GM18520 (cell line): ENCODE data around the gene AHCYL2.
"Not testable (repeated sequence)": the region's sequence is repeated elsewhere in the genome, so short reads cannot be mapped to it uniquely, and the experiment has no call there.

Source experiments
- ATAC-seq: cut with Tn5 transposase; IDR thresholded peaks from one replicate; pipeline ENCODE4 v1.9.1; 2021; ENCODE audit not compliant: unreplicated experiment

AHCYL2 gene

GRCh38 chr7:129347330-129347729, 122.5 kb downstream of the AHCYL2 start:
- ATAC-seq = no peak

DNA sequence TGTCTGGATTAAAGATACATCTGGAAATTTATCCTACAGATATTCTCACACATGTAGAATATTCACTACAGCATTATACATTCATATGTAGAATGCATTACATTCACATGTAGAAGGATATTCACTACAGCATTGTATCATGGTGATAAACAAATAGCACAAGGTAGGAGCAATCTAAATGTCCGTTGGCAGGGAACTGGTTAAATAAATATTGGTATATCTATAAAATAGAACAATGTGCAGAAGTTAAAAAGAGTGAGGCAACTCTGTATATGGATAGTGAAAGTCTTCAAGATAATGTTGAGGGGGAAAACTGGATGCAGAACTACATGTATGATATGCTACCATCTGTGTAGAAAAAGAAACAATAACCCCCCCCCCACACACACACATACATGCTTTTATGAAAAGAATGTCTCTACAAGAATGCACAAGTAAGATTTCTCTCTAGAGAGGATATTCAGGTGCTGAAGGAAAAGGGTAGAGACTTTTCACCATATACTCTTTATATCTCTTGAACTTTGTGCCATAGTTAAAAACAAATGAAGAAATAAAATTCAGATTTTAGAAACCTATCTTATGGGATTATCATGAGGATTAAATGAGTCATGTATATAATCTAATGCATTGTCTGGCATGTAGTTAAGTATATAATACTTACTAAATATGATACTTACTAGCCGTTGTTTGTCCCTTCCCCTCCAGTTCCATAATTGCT, 123.4 kb downstream of the AHCYL2 start:
- no peak for ATAC-seq

DNA sequence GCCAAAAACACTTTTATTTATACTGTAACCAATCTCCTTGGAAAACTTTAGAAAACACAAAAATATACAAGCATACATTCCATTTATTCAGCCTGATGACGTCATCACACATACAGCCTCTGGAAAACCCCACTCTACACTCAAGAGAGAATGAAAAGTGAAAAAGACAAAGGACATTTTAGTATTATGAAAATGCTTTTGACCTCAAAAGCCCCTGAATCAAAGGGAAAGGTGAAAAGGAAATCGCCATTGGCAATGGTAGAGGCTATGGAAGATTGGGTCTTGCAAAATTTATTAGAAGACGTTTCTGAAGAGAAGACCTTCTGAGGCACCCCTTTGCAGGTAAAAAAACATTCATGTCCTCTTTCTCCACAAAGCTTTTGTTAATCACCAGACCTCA, 126.5 kb downstream of the AHCYL2 start:
- ATAC-seq = no peak

GRCh38 chr7:129353104-129353503, 128.3 kb downstream of the AHCYL2 start:
- not testable (repeated sequence) for ATAC-seq

- no peak for ATAC-seq
Observed at GRCh38 chr7:129354428-129355157, 129.8 kb downstream of the AHCYL2 start.

GRCh38 chr7:129356176-129356575, 131.3 kb downstream of the AHCYL2 start:
- ATAC-seq = no peak

- ATAC-seq = no peak
Observed at GRCh38 chr7:129359176-129359575, 134.3 kb downstream of the AHCYL2 start.

- ATAC-seq = no peak
Observed at GRCh38 chr7:129359638-129360037, 134.8 kb downstream of the AHCYL2 start.

DNA sequence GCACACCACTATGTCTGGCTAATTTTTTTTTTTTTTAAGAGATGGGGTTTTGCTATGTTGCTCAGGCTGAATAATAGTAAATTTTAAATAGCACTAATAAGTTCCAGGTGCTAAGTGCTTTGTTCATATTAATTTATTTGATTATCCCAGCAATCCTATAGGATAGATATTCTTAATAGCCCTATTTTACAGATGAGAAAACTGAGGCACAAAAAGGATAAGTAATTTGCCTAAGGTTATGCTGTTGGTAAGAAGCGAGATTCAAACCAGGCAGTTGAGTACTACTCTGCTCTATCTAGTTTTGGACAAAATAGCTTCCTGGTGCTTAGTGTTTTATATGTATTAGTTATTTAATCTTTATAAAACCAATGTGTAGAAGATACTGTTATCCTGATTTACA, 136.9 kb downstream of the AHCYL2 start:
- ATAC-seq = no peak

- no peak for ATAC-seq
Observed at GRCh38 chr7:129362496-129362895, 137.7 kb downstream of the AHCYL2 start.

- no peak for ATAC-seq
Observed at GRCh38 chr7:129367349-129367699, 142.5 kb downstream of the AHCYL2 start.

DNA sequence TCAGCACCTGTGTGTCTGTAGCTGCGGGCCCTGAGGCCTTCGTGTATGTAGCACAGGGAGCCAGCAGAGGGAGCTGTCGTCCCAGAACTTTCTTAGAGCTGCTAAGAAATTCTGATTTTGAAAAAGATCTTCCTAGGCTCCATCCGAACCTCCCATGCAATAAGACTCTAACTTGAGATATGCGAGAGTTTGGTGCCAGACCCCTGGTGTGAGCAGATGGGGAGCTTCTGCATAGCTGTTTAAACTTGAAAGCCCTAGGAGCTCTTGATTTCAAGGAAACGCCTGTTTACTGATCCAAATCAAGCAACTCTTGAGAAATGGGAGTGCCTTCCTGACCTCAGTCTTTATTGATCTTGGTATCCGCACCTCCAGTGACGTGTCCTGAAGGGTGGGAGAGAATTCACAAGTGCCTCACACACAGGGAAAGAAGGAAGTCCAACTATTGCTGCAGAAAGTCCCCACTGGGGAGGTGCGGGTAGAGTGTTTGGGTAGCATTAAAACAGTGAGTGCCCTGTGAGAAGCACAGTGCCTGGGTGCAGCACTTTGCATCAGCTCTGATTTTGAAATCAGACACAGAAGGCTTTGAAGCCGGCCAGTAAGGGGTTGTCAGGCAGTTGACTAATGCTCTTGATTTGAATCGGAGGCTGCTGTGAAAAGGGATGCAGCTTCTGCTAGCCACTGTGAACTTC, 143.0 kb downstream of the AHCYL2 start:
- ATAC-seq = peak; percentile 45

DNA sequence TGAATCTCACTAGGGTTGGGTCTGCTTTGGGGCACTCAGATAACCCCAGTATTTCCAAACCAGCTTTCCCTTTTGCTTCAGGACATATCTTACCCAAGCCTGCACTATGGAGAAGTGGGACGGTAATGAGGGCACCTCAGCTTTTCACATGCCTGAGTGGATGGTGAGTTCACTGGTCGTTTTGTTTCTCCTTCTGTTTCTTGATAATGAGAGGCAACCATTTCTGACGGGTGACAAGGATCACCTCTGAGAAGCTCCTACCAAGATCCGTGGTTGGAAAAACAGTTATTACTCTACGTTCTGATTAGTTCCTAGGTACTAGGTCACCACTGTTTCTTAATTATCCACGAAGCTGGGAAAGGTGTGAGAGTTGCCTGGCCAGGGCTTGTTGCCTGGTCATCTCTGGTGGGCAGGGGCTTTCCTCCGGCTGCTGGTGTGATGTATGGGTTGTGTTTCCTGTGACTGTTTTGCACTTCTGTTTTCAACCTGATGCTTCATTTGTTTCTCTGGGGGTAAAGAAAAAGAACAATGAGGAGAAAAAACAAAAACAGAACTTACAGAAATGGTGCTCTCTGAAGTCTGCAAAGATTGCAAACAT, 143.7 kb downstream of the AHCYL2 start:
- ATAC-seq = peak; percentile 52

GRCh38 chr7:129369447-129369846, 144.6 kb downstream of the AHCYL2 start:
- ATAC-seq = not testable (repeated sequence)

- ATAC-seq = no peak
Observed at GRCh38 chr7:129370812-129371211, 146.0 kb downstream of the AHCYL2 start.

GRCh38 chr7:129371487-129371886, 146.7 kb downstream of the AHCYL2 start:
- no peak for ATAC-seq

- no peak for ATAC-seq
Observed at GRCh38 chr7:129373651-129374428, 149.0 kb downstream of the AHCYL2 start.

DNA sequence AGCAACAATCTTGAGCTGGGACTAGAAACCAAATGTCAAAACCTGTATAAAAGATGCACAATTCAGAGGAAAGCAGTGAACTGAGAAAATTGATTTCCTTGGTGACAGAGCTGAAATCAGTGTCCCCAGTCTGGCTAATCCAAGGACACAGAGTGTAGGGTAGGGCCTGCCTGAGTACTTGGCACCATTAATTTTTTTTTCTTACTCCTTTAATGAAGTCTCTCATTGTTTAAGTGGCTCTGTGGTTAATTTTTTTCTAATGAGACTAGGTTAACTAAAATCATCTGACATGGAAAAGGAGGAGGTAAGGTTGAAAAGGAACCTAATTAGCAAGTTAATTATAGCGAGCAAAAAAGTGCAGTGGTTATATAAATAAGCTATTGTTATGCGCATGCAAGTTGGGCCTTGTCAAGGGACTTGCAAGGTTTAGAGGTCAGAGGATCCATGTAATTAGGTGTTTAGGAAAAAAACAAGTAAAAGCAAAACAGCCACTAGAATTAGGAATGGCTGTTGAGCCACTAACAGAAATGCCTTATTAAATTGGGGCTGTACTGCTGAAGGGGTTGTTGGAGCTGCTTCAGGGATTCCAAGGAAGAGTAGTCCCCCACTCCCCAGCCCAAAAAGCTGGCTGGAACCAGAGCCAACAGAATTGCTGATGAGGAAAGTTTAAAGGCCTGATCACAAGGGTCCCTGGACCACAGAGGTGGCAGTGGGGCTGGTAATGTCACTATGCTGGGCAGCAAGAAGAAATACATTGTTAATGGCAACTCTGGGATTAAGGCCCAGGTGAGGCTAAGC, 150.5 kb downstream of the AHCYL2 start:
- ATAC-seq = no peak

DNA sequence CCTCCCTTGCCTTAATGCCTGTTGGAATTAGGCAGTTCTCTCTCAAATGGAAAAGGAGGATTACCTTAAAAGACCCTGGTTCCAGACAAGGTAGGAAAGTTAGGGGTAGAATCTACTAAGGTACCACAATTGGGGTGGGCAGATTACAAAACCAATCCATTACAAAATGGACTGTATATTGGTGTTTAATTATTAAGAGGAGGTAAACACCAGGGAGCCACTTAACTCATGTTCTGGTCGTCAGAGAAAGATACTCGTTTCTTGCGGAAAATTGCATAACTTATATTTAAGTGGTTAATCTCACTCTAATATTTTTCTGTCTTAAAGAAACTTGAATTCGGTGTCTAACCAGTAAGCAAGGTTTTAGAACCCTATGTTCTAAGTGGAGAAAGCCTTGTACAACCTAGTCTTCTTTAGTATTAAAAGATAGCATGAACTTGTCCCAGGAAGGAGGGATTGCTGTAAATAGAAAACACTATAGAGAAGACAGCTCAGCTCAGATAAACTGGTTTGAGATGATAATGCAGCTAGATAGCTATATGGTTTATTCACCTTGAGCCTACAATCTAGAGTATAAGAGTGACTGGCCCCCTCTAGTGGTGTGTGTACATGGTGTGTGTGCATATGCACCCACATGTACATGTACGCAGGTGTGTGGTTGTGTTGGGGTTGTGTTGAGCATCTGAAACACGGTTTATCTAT, 151.4 kb downstream of the AHCYL2 start:
- no peak for ATAC-seq
